Measurements from ENCODE around the gene SMIM22.

DNA sequence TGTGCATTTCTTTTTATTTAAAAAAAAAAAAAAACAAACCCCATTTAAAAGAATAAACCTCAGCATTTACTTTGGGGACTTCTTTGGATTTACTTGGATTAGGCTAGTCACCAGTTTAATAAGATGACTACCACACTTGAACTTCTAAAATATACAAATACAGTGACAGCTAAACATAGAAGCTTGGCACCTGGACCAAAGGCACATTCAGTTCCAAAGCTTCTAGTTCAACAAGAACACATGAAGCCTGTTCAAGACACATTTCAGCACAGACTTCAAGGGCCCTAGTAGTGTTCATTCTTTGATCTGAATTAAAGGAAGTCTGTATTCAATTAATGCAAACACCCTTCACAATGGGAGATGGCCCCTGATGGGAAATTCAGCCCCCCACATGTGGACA, 18.9 kb downstream of the SMIM22 start:
- TF ChIP-seq EP300 (IDR thresholded peaks at IDR 0.05) = no peak
- TF ChIP-seq, protein P1, sequence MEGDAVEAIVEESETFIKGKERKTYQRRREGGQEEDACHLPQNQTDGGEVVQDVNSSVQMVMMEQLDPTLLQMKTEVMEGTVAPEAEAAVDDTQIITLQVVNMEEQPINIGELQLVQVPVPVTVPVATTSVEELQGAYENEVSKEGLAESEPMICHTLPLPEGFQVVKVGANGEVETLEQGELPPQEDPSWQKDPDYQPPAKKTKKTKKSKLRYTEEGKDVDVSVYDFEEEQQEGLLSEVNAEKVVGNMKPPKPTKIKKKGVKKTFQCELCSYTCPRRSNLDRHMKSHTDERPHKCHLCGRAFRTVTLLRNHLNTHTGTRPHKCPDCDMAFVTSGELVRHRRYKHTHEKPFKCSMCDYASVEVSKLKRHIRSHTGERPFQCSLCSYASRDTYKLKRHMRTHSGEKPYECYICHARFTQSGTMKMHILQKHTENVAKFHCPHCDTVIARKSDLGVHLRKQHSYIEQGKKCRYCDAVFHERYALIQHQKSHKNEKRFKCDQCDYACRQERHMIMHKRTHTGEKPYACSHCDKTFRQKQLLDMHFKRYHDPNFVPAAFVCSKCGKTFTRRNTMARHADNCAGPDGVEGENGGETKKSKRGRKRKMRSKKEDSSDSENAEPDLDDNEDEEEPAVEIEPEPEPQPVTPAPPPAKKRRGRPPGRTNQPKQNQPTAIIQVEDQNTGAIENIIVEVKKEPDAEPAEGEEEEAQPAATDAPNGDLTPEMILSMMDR (IDR thresholded peaks at IDR 0.05) = no peak
